ENCODE results near the gene APOC4.
A peak's percentile ranks its signal among the peaks of the same experiment; 100 is the strongest.
"Not testable (repeated sequence)": the region's sequence is repeated elsewhere in the genome, so short reads cannot be mapped to it uniquely, and the experiment has no call there.

The APOC4 gene

DNA sequence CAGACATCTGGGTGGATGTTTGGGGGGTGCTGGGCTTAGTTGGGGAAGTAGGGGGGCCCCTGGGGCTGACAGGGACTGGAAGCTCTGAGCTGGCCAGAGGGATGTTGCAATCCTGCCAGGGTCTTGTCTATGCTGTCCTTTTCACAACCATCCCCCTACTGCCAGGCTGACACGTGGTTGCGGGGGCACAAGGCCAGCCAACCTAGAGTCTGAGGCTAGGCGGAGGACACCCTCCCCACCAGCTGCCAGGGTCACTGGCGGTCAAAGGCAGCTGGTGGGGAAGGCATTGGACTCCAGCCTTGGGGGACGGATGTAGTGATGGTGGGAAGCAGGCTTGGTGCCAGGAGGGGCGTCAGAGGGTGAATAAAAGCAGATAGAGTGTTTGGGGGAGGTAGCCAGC is 29.2 kb upstream of the APOC4 start:
- TF ChIP-seq, protein P1, sequence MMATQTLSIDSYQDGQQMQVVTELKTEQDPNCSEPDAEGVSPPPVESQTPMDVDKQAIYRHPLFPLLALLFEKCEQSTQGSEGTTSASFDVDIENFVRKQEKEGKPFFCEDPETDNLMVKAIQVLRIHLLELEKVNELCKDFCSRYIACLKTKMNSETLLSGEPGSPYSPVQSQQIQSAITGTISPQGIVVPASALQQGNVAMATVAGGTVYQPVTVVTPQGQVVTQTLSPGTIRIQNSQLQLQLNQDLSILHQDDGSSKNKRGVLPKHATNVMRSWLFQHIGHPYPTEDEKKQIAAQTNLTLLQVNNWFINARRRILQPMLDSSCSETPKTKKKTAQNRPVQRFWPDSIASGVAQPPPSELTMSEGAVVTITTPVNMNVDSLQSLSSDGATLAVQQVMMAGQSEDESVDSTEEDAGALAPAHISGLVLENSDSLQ (IDR thresholded peaks at IDR 0.05) = no peak
- TF ChIP-seq NFRKB (IDR thresholded peaks at IDR 0.05) = no peak
- no peak for TF ChIP-seq LEF1 (IDR thresholded peaks at IDR 0.05; ENCODE audit: borderline replicate concordance)
- TF ChIP-seq L3MBTL2 (conservative IDR thresholded peaks at IDR 0.05) = no peak
- no peak for TF ChIP-seq BHLHE40 (IDR thresholded peaks at IDR 0.05; ENCODE audit: borderline replicate concordance)
- no peak for TF ChIP-seq SUZ12 (IDR thresholded peaks at IDR 0.05)
- TF ChIP-seq CTBP1 (IDR thresholded peaks at IDR 0.05; ENCODE audit: borderline replicate concordance) = no peak
- no peak for TF ChIP-seq ELF4 (IDR thresholded peaks at IDR 0.05)
- TF ChIP-seq FOXM1 (IDR thresholded peaks at IDR 0.05; ENCODE audit: borderline replicate concordance) = no peak
- TF ChIP-seq SP1 (IDR thresholded peaks at IDR 0.05) = no peak
- no peak for TF ChIP-seq TARDBP (IDR thresholded peaks at IDR 0.05)
- no peak for DNase-seq (ENCODE audit: extremely low spot score)
- POLR2A ChIA-PET = interaction anchor here (0.7 kb wide), 1 partner anchor 42 kb away, joined by 3 read pairs; the partner anchor contains the start of gene CLPTM1
- CTCF ChIA-PET = interaction anchor here (0.9 kb wide), 1 partner anchor 116 kb away, joined by 3 read pairs; no protein-coding TSS in a partner anchor

DNA sequence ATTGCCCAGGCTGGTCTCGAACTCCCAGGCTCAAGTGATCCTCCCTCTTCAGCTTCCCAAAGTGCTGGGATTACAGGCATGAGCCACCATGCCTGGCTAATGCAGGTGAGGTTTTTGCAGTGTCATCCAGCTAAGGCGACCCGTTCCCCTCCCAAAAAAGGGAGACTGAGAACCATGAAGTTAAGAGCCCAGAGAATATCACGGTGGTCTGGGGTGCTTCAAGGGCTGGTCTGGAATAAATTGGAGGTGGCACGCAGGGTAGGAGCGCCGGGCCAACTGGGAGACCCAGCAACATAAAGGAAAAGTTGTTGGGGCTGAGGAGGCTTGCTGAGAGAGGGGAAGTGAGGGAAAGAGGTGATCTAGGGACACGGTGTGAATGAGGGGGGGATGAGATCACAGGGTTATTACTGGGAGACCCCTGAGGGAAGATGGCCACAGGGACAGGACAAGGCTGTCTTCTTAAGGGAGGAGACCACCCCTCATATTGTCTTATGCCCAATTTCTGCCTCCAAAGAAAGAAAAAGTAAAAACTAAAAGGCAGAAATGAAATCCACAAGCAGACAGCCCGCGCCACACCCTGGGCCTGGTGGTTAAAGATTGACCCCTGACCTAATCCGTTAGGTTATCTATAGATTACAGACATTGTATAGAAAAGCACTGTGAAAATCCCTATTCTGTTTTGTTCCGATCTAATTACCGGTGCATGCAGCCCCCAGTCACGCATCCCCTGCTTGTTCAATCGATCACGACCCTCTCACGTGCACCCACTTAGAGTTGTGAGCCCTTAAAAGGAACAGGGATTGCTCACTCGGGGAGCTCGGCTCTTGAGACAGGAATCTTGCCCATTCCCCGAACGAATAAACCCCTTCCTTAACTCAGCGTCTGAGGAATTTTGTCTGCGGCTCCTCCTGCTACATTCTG is 28.3 kb upstream of the APOC4 start:
- CTCF ChIA-PET = interaction anchor here (0.9 kb wide), 1 partner anchor 117 kb away, joined by 3 read pairs; no protein-coding TSS in a partner anchor
- POLR2A ChIA-PET = interaction anchor here (0.7 to 1.5 kb wide), 3 partner anchors 8 to 41 kb away, joined by 3 to 4 read pairs (median 3); partner anchors contain the start of genes APOE and CLPTM1
- DNase-seq (ENCODE audit: extremely low spot score) = not testable (repeated sequence)

DNA sequence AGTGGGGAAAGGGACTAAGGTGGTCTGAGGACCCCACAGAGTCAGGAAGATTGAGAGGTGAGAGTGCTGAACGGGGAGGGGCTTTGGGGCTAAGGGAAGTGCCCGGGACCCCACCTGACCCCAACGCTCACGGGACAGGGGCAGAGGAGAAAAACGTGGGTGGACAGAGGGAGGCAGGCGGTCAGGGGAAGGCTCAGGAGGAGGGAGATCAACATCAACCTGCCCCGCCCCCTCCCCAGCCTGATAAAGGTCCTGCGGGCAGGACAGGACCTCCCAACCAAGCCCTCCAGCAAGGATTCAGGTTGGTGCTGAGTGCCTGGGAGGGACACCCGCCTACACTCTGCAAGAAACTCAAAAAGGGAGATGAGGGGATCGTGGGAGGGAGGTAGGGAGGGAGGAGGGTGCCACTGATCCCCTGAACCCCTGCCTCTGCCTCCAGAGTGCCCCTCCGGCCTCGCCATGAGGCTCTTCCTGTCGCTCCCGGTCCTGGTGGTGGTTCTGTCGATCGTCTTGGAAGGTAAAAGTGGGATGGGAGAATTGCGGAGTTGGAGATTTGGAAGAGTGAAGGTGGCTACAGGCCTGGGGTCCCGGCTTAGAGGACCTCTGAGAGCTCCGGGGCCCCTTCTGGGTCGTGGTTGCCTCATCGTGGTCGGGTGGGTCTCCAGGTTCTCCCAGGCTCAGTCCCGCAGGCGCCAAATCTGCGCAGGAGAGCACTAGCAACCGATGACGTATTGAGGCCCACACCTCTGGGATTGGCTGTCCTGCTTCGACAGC is 27.4 kb upstream of the APOC4 start, which contains the start of gene APOC1:
Gene APOC1, plus strand, starts transcription at position 176 of the 774 bp plus-strand sequence. Its CDS starts 284 bp downstream, at position 460.
- DNase-seq (ENCODE audit: extremely low spot score) = peak; percentile 95
- POLR2A ChIA-PET = interaction anchor here (0.6 to 1.5 kb wide), 7 partner anchors 9 to 238 kb away, joined by 3 to 7 read pairs (median 4); partner anchors contain the start of genes APOE and CLPTM1
- peak; percentile 61 for TF ChIP-seq L3MBTL2 (conservative IDR thresholded peaks at IDR 0.05)
- CTCF ChIA-PET = interaction anchor here (0.8 kb wide), 2 partner anchors 21 to 131 kb away, joined by 3 read pairs; no protein-coding TSS in a partner anchor

DNA sequence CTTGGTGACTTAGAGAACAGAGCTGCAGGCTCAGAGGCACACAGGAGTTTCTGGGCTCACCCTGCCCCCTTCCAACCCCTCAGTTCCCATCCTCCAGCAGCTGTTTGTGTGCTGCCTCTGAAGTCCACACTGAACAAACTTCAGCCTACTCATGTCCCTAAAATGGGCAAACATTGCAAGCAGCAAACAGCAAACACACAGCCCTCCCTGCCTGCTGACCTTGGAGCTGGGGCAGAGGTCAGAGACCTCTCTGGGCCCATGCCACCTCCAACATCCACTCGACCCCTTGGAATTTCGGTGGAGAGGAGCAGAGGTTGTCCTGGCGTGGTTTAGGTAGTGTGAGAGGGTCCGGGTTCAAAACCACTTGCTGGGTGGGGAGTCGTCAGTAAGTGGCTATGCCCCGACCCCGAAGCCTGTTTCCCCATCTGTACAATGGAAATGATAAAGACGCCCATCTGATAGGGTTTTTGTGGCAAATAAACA is 17.8 kb upstream of the APOC4 start:
- DNase-seq (ENCODE audit: extremely low spot score) = no peak
- no peak for TF ChIP-seq SP1 (IDR thresholded peaks at IDR 0.05)
- TF ChIP-seq CTBP1 (IDR thresholded peaks at IDR 0.05; ENCODE audit: borderline replicate concordance) = no peak
- no peak for TF ChIP-seq BHLHE40 (IDR thresholded peaks at IDR 0.05; ENCODE audit: borderline replicate concordance)
- TF ChIP-seq FOXK2 (IDR thresholded peaks at IDR 0.05) = no peak
- no peak for TF ChIP-seq FOXM1 (IDR thresholded peaks at IDR 0.05; ENCODE audit: borderline replicate concordance)
- ChIA-PET POLR2A (no interaction called here), CTCF (no interaction called here)

DNA sequence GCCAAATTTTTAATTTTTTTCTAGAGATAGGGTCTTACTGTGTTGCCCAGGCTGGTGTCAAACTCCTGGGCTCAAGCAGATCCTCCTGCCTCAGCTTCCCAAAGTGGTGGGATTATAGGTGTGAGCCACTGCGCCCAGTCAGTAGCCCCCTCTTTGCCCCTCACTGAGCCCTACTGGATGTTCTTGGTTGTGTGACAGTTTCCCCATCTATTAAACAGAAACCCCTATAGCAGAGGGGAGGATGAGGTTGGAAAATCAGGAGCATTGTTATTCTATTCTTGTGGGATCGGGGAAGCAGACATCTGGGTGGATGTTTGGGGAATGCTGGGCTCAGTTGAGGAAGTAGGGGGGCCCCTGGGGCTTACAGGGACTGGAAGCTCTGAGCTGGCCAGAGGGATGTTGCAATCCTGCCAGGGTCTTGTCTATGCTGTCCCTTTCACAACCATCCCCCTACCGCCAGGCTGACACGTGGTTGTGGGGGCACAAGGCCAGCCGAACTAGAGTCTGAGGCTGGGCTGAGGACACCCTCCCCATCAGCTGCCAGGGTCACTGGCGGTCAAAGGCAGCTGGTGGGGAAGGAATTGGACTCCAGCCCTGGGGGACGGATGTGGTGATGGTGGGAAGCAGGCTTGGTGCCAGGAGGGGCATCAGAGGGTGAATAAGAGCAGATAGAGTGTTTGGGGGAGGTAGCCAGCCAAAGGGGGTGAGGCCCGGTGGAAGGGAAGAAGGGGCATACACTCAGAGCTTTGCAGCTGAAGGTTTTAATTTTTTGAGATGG is 16.7 kb upstream of the APOC4 start:
- DNase-seq (ENCODE audit: extremely low spot score) = no peak
- ChIA-PET POLR2A (interaction anchor here (1.3 to 1.5 kb wide), 2 partner anchors 10 to 29 kb away, joined by 3 to 4 read pairs; partner anchors contain the start of gene APOC1), CTCF (interaction anchor here (0.6 kb wide), 1 partner anchor 23 kb away, joined by 4 read pairs; no protein-coding TSS in a partner anchor)
- TF ChIP-seq BHLHE40 (IDR thresholded peaks at IDR 0.05; ENCODE audit: borderline replicate concordance) = no peak
- TF ChIP-seq ZNF384 (IDR thresholded peaks at IDR 0.05) = no peak
- no peak for TF ChIP-seq ARNT (IDR thresholded peaks at IDR 0.05)
- no peak for TF ChIP-seq SUZ12 (IDR thresholded peaks at IDR 0.05)
- TF ChIP-seq L3MBTL2 (conservative IDR thresholded peaks at IDR 0.05) = no peak
- no peak for TF ChIP-seq TARDBP (IDR thresholded peaks at IDR 0.05)
- TF ChIP-seq NFRKB (IDR thresholded peaks at IDR 0.05) = no peak
- no peak for TF ChIP-seq HDGF (IDR thresholded peaks at IDR 0.05; ENCODE audit: borderline replicate concordance)
- no peak for TF ChIP-seq CTBP1 (IDR thresholded peaks at IDR 0.05; ENCODE audit: borderline replicate concordance)
- no peak for TF ChIP-seq LEF1 (IDR thresholded peaks at IDR 0.05; ENCODE audit: borderline replicate concordance)
- TF ChIP-seq FOXM1 (IDR thresholded peaks at IDR 0.05; ENCODE audit: borderline replicate concordance) = no peak
- TF ChIP-seq, protein P1 (IDR thresholded peaks at IDR 0.05) = no peak
- no peak for TF ChIP-seq FOXK2 (IDR thresholded peaks at IDR 0.05)
- no peak for TF ChIP-seq ELF4 (IDR thresholded peaks at IDR 0.05)

Measured in HEK293T (cell line).